Panc1 (cell line): Measurements from ENCODE around the gene CD99. TPM values are rescaled to one million over a fixed set of nuclear protein-coding genes. Genes with fewer than 3 reads are reported as not detected.

Experiments used
- ATAC-seq: fragments of 200-7000 bp; cut with Tn5 transposase; 2 replicates; pipeline ENCODE4 v1.9.1; 2020; ENCODE audit warnings: mild to moderate bottlenecking, moderate library complexity
- BruUV-seq: library from RNA; stranded (reverse); fragments of 400-500 nt; replicated peaks from 2 replicates; lab custom pipeline; 2021; lab: Mats Ljungman, UMichigan
- CTCF ChIA-PET: fragments of 300-600 bp; sonication (Branson Sonifier 250); formaldehyde crosslinking; loops from one replicate; lab custom pipeline; 2022; ENCODE audit warnings: antibody characterized with exemption; lab: Charles Lee
- POLR2A ChIA-PET: fragments of 300-600 bp; sonication (Branson Sonifier 250); formaldehyde crosslinking; loops from one replicate; lab custom pipeline; 2022; ENCODE audit warnings: antibody characterized with exemption; lab: Charles Lee
- DNase-seq: peaks from one replicate; pipeline ENCODE4 v3.0.0-alpha.2; 2010; ENCODE audit warnings: low read depth, low spot score
- H3K27ac ChIP-seq: 2 replicates; pipeline ENCODE4 v1.5.1; 2011; ENCODE audit warnings: mild to moderate bottlenecking, low read length, inconsistent platforms
- H3K27me3 ChIP-seq: fragments of 200-500 bp; sonication (Bioruptor generic); 2 replicates; pipeline ENCODE4 v1.6.0; 2014; ENCODE audit warnings: low read length, inconsistent platforms; ENCODE audit not compliant: control insufficient read depth, insufficient read depth
- H3K36me3 ChIP-seq: fragments of 200-500 bp; sonication (Bioruptor generic); 2 replicates; pipeline ENCODE4 v1.5.1; 2014; ENCODE audit warnings: inconsistent platforms, mild to moderate bottlenecking, low read length, moderate library complexity; ENCODE audit not compliant: control insufficient read depth, insufficient read depth
- H3K4me1 ChIP-seq: 2 replicates; pipeline ENCODE4 v1.5.1; 2011; ENCODE audit warnings: inconsistent platforms, mild to moderate bottlenecking, low read length, moderate library complexity; ENCODE audit not compliant: control insufficient read depth, insufficient read depth
- H3K4me3 ChIP-seq, 2 experiments: 2 replicates each; pipeline ENCODE4 v1.5.1; 2011 to 2012; ENCODE audit warnings: low read depth in 2 of 2, low read length in 2 of 2, mild to moderate bottlenecking in 2 of 2, inconsistent platforms in 1 of 2, moderate library complexity in 1 of 2
- H3K9me3 ChIP-seq: fragments of 200-500 bp; sonication (Bioruptor generic); 2 replicates; pipeline ENCODE4 v1.5.1; 2014; ENCODE audit warnings: low read depth, mild to moderate bottlenecking, inconsistent platforms, low read length, moderate library complexity; ENCODE audit not compliant: control insufficient read depth, insufficient read depth
- POLR2AphosphoS5 ChIP-seq: IDR thresholded peaks from 2 replicates; pipeline ENCODE4 v1.6.1; 2012; ENCODE audit warnings: mild to moderate bottlenecking, low read depth, low read length, moderate library complexity
- SIN3A ChIP-seq: IDR thresholded peaks from 2 replicates; pipeline ENCODE4 v1.6.1; 2012; ENCODE audit warnings: low read depth, mild to moderate bottlenecking, low read length, moderate library complexity, borderline replicate concordance; ENCODE audit not compliant: insufficient read depth
- TCF7L2 ChIP-seq: IDR thresholded peaks from 2 replicates; pipeline ENCODE4 v1.6.1; 2011; ENCODE audit warnings: mild to moderate bottlenecking, low read depth, low read length, inconsistent platforms
- in situ Hi-C: cut with HindIII; loops from 2 replicates; pipeline ENCODE4 v1.10.0; 2016; ENCODE audit warnings: low sequenced_read_pairs, low pct_unique_long_range_greater_than_20kb
- intact Hi-C: fragments of 100-400 bp; cut with micrococcal nuclease; formaldehyde crosslinking; loops from one replicate; pipeline ENCODE4 v1.10.0; 2022; ENCODE audit not compliant: unreplicated experiment
- total RNA-seq: library from RNA; stranded (reverse); gene quantifications from one replicate; pipeline ENCODE4 v1.2.1, GENCODE V29; 2021; ENCODE audit not compliant: unreplicated experiment
- TF ChIP-seq, protein P1 (sequence below), 2 experiments: IDR thresholded peaks; 2 replicates each; pipeline ENCODE4 v1.6.1; 2011 to 2012; ENCODE audit warnings: low read depth in 2 of 2, control low read depth in 1 of 2, low read length in 1 of 2, mild to moderate bottlenecking in 1 of 2, moderate library complexity in 1 of 2; ENCODE audit not compliant: insufficient read depth in 1 of 2
- TF ChIP-seq, protein P2 (sequence below): fragments of 450-650 bp; IDR thresholded peaks from 2 replicates; pipeline ENCODE4 v1.5.1; 2017; ENCODE audit warnings: mild to moderate bottlenecking

The CD99 gene
- total RNA-seq, 1 experiment from 2014 or later: 67.6 TPM

DNA sequence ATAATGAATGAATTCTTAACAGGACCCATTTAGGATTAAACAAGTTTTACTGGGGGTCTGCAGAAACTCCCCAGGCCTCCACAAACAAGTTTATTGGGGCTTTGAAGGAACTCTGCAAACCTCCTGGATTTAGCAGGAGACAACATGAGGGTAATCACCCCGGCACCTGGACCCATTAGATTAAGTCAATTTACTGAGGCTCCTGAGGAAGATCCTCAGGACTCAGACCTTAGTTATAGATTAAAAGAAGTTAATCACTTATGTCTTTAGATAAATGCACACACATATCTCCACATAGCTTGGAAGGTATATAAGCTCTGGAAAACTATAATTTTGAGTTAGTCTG, 90.1 kb downstream of the CD99 start:
- BruUV-seq: no TSS peak
- DNase-seq (no peak), ATAC-seq (no peak)
- Histone ChIP-seq H3K4me1 (no peaks in the 10 kb centered on the region), H3K27me3 (no peaks in the 10 kb centered on the region), H3K9me3 (no peaks in the 10 kb centered on the region), H3K36me3 (no peaks in the 10 kb centered on the region), H3K4me3 (no peak overlapping the region), H3K27ac (no peak overlapping the region)
- in situ Hi-C loops: no loop called here
- CTCF ChIA-PET: no interaction called here
- POLR2A ChIA-PET: no interaction called here
- intact Hi-C loops: no loop called here
- TF ChIP-seq, protein P1, sequence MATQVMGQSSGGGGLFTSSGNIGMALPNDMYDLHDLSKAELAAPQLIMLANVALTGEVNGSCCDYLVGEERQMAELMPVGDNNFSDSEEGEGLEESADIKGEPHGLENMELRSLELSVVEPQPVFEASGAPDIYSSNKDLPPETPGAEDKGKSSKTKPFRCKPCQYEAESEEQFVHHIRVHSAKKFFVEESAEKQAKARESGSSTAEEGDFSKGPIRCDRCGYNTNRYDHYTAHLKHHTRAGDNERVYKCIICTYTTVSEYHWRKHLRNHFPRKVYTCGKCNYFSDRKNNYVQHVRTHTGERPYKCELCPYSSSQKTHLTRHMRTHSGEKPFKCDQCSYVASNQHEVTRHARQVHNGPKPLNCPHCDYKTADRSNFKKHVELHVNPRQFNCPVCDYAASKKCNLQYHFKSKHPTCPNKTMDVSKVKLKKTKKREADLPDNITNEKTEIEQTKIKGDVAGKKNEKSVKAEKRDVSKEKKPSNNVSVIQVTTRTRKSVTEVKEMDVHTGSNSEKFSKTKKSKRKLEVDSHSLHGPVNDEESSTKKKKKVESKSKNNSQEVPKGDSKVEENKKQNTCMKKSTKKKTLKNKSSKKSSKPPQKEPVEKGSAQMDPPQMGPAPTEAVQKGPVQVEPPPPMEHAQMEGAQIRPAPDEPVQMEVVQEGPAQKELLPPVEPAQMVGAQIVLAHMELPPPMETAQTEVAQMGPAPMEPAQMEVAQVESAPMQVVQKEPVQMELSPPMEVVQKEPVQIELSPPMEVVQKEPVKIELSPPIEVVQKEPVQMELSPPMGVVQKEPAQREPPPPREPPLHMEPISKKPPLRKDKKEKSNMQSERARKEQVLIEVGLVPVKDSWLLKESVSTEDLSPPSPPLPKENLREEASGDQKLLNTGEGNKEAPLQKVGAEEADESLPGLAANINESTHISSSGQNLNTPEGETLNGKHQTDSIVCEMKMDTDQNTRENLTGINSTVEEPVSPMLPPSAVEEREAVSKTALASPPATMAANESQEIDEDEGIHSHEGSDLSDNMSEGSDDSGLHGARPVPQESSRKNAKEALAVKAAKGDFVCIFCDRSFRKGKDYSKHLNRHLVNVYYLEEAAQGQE (IDR thresholded peaks at IDR 0.05; ENCODE audit: insufficient read depth in 1 of 2, low read depth in 2 of 2, low read length in 1 of 2): no peak
- TF ChIP-seq POLR2AphosphoS5 (no peak), TCF7L2 (no peak), SIN3A (no peak)
- TF ChIP-seq, protein P2, sequence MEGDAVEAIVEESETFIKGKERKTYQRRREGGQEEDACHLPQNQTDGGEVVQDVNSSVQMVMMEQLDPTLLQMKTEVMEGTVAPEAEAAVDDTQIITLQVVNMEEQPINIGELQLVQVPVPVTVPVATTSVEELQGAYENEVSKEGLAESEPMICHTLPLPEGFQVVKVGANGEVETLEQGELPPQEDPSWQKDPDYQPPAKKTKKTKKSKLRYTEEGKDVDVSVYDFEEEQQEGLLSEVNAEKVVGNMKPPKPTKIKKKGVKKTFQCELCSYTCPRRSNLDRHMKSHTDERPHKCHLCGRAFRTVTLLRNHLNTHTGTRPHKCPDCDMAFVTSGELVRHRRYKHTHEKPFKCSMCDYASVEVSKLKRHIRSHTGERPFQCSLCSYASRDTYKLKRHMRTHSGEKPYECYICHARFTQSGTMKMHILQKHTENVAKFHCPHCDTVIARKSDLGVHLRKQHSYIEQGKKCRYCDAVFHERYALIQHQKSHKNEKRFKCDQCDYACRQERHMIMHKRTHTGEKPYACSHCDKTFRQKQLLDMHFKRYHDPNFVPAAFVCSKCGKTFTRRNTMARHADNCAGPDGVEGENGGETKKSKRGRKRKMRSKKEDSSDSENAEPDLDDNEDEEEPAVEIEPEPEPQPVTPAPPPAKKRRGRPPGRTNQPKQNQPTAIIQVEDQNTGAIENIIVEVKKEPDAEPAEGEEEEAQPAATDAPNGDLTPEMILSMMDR: no peak

- intact Hi-C loops: no loop called here
- DNase-seq: no peak
- no peaks in the 10 kb centered on the region for H3K9me3 ChIP-seq
- ChIA-PET CTCF (no interaction called here), POLR2A (no interaction called here)
- no peaks in the 10 kb centered on the region for H3K36me3 ChIP-seq
- no peak overlapping the region for H3K4me3 ChIP-seq
- in situ Hi-C loops: no loop called here
- no TSS peak for BruUV-seq
- no peak overlapping the region for H3K27ac ChIP-seq
- ATAC-seq: no peak
- H3K27me3 ChIP-seq: no peaks in the 10 kb centered on the region
- no peaks in the 10 kb centered on the region for H3K4me1 ChIP-seq
- TF ChIP-seq, protein P1 (IDR thresholded peaks at IDR 0.05; ENCODE audit: insufficient read depth in 1 of 2, low read depth in 2 of 2, low read length in 1 of 2): no peak
- no peak for TF ChIP-seq TCF7L2
- TF ChIP-seq POLR2AphosphoS5: no peak
- no peak for TF ChIP-seq SIN3A
- TF ChIP-seq, protein P2: no peak
These were observed 90.6 kb downstream of the CD99 start for GRCh38 chrX:2781698-2782097.
